ENCODE data around the gene DMGDH.

Gene DMGDH

DNA sequence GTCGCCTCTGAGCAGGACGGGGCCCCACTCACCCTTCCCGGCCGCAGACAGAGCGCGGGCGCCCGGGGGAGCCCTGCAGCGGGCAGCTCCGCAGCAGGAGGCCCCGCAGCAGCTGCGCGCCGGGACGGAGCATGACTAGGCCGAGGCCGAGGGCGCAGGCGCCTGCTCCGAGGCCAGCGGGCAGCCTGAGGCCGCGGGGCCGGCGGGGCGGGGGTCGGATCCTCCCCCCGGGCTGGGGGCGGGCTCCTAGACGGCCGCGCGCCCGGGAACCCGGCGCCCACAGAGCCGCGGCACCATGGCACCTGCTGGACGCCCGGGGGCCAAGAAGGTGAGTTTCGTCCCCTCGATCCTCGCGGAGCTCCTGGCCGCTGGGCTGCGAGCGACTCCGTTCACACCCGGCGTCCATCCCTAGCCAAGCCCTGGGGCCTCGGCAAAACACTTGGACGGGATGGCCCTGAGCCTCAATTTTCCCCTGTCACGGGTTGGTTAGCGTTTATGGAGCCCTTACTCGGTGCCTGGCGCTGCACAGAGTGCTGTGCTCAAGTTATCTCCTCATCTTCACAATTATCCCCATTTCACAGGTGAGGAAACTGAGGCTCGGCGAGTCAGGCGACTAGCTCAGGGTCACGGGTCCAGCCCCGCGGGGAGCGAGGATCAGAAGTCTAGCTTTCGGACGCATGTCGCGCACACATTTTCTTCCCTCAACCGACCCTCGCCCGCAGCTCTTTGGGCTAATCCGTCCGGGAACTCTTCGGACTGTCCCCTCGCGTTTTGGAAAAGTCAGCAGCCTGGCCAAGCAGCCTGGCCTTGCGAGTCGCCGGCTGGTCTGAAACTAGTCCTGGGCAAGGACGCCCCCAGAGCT lies at the start of gene DMGDH, which contains the start of gene BHMT2:
Gene DMGDH (minus strand): TSS at position 187 of the 862 bp plus-strand sequence. CDS start 54 bp downstream, at position 133.
Gene BHMT2 (plus strand): TSS at position 280 of the 862 bp plus-strand sequence. CDS start 16 bp downstream, at position 296.
- TF ChIP-seq, protein P1, sequence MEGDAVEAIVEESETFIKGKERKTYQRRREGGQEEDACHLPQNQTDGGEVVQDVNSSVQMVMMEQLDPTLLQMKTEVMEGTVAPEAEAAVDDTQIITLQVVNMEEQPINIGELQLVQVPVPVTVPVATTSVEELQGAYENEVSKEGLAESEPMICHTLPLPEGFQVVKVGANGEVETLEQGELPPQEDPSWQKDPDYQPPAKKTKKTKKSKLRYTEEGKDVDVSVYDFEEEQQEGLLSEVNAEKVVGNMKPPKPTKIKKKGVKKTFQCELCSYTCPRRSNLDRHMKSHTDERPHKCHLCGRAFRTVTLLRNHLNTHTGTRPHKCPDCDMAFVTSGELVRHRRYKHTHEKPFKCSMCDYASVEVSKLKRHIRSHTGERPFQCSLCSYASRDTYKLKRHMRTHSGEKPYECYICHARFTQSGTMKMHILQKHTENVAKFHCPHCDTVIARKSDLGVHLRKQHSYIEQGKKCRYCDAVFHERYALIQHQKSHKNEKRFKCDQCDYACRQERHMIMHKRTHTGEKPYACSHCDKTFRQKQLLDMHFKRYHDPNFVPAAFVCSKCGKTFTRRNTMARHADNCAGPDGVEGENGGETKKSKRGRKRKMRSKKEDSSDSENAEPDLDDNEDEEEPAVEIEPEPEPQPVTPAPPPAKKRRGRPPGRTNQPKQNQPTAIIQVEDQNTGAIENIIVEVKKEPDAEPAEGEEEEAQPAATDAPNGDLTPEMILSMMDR (IDR thresholded peaks at IDR 0.05), result no peak

DNA sequence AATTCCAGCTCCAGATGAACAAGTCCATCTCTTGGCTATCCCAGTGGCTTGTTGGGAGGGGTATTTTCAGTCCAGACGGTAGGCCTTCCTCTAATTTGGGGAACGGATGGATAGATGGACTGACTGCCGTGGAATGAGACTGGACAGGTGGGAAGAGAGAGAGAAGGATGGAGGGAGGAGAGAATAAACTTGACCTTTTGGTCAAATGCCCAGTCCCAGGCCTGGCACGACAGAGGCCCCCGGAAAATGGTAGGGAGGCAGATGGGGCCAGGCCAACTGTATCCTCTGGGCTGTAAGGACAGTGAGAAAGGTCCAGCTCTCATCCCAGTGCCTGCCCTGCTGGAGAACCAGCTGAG lies 43.2 kb upstream of the DMGDH start:
- TF ChIP-seq, protein P1 (IDR thresholded peaks at IDR 0.05), result no peak

DNA sequence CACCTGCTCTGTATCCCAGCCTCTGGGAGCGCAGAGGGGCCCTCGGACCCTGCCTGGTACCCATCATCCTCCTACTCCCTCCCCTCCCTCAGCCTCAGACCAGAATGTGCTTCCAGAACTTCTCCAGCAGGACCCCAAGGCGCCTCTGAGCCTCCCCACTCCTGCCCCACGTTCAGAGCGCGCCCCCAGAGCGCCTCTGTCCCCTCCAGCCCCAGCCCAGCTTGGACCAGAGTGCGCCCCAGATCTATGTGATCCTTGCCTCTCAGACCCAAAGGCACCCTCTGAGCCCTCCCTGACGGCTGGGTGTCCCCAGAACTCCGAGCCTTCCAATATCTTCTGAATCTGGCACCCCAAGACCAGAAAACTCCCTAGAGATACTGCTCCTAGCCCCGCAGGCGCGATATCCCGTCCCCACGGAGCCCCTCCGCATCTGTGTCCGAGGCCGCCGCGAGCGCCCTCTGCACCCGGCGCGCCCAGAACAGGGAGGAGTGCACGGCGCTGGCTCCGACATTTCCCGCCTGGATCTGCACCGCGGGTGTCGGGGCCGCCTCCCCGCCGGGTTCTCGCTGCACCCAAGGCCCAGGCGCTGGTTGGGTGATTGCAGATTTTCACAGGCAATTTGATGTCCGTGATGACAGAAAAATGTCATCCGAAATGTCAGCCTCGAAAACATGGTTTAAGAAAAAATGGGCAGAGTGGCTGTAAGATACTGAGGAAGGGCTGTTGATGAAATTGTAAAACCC lies 42.7 kb upstream of the DMGDH start:
- TF ChIP-seq, protein P1 (IDR thresholded peaks at IDR 0.05), result no peak

DNA sequence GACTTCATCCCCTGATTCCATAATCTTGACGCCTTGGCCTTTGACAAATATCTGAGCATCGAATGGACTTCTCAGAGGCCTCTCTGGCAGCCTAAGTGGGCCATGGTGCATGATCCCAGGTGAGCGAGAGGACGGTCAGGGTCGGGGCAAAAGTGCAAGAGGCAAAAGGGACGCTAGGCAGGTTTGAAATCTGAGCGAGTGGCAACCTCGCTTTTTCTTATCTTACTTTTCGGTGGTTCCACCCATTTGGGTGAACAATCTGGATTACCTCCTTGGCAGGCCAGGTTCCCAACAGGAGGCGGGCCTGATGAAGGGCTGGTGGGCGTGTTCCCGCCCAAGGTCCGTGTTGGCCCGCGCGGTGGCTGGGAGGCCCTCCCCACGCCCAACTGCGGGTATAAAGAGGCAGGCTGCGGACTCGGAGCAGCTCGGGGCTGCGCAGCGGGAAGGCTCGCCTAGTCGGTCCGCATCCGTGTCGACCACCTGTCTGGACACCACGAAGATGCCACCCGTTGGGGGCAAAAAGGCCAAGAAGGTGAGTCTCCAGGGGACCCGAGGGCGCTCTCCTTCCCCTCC lies 42.0 kb upstream of the DMGDH start, which contains the start of gene BHMT:
Gene BHMT (plus strand): TSS at position 423 of the 573 bp plus-strand sequence. CDS start 77 bp downstream, at position 500.
- TF ChIP-seq, protein P1 (IDR thresholded peaks at IDR 0.05), result no peak

DNA sequence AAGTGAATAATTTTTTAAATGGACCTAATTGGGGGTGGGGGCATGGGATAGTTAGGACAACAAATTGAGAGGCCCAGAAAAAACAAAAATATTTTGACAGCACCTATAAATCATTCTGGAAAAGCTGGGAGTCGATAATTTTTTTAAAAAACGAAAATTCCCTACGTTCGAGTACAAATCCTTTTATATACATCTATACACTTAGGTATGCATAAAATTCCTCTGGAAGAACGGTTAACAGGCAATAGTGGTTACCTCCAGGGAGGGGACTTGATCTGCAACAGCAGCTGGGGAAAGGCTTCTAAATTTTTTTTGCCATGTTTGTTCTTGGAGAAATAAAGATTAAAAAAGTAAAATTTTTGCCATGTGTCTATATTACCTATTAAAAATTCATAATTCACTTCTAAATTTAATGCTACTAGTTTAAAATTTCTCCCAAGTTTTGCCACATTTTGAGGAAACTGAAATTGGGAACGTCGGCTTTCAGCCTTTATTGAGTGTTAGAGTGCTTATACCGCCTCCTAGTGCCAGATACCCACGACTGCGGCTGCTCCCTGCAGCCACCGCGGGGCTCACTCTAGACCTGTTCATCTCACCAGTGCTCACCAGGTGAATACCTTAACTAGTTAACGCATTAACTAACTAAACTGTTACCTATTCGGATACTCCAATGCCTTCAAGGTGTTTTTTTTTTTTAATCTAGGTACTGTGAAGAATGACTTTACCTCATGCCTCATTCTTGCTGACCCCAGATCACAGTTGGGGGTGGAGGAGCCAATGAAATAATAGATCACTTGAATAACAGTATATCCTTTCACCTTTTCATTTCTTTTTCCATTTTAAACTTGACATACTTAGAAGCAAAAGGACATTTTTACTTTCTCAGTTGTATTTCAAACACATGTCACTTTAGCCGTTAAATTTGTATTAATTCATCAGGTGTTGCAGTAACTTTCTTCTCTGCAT lies 40.3 kb upstream of the DMGDH start:
- TF ChIP-seq, protein P1 (IDR thresholded peaks at IDR 0.05), result no peak; the same call in 1 of the 2 replicates

DNA sequence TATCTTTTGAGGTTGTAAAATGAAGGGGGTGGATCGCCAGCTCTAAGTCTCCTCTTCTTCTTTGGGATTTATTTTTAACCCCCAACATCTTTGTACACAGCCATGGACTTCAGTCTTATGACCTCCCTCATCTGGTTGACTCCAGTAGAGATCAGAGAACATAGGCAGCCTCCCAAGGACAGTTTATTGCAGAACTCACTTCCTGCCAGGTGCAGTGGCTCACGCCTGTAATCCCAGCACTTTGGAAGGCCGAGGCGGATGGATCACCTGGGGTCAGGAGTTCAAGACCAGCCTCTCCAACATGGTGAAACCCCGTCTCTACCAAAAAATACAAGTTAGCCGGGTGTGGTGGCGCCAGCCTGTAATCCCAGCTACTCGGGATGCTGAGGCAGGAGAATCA lies 39.3 kb upstream of the DMGDH start:
- TF ChIP-seq, protein P1 (IDR thresholded peaks at IDR 0.05), result no peak
